ENCODE results near the gene SDR42E1. TPM values are rescaled to one million over a fixed set of nuclear protein-coding genes. Genes with fewer than 3 reads are reported as not detected.

The SDR42E1 gene
- total and polyA plus RNA-seq, 2 of the 13 experiments (the other 11 are each of a cell fraction or from before 2014, with no cell fraction given) = 0.01 to 0.13 TPM

DNA sequence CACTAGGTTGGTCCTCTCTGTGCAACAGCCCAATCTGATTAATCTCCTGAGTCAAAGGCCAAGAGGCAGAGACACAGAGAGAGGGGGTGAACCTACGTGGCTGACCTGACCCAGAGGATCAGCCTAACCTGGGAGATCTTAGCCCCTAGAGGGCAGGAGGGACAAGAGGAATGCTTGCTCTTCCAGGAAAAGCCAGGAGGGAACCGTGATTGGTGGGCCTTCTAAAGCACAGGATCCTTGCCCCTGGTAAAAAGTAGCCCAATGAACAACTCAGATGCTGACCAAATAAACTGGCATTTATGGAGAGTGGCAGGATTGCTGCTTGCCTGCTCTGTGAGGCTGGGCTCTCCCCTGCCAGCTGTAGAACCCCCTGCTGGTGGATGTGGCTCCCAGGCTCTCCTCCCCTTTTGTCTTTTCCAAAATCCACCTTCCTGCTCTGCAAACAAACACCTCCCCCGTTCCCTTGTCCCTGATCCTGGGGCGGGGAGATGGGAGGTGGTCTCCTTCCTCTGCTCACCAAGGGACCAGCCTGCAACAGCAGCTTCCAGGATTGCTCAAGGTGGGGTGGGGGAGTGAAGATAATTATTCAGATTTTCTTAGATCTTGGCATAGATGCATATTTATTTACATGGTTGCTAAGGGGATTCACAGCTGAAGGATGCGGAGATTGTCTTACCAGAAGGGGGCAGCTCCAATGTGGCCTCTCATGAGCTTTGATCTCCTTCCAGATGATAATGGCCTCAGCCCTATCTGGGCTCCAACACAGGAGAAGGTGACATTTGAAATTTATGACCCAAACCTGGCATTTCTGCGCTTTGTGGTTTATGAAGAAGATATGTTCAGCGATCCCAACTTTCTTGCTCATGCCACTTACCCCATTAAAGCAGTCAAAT is 71.9 kb downstream of the SDR42E1 start:
- in situ Hi-C loops (cut with HindIII; ENCODE audit: extremely low pct_ligation_motif_present, low pct_unique_long_range_greater_than_20kb) (loop anchor here (10.0 kb wide), 1 partner anchor 285 kb away; no protein-coding TSS in a partner anchor), intact Hi-C loops (cut with micrococcal nuclease; ENCODE audit: unreplicated experiment) (loop anchor here (1.0 to 10.0 kb wide), 3 partner anchors 55 to 291 kb away; no protein-coding TSS in a partner anchor)
- no peaks in the 10 kb centered on the region for H3K4me1 ChIP-seq (ENCODE audit: insufficient read depth, low read length)
- no peak overlapping the region for H2AFZ ChIP-seq (ENCODE audit: low read length)
- H3K9ac ChIP-seq (ENCODE audit: insufficient read depth, low read depth, low read length) = no peak overlapping the region
- WGBS (ENCODE audit: low lambda C conversion rate) = 26% methylated on average over 7 of the region's 7 CpGs
- FAIRE-seq (no peak), ATAC-seq (peak; percentile 39), DNase-seq (ENCODE audit: low spot score) (no peak)
- peaks cover 0 to 23% of the 10 kb centered on the region in 2 experiments; a peak in 3 of 5 replicates for H3K27me3 ChIP-seq (ENCODE audit: control insufficient read depth in 1 of 2, insufficient read depth in 2 of 2, low read length in 2 of 2)
- no peaks in the 10 kb centered on the region for H3K9me3 ChIP-seq (ENCODE audit: low read length)
- BruUV-seq (replicated peaks) = no TSS peak
- H3K36me3 ChIP-seq (replicated peaks in 1 of 2; ENCODE audit: control insufficient read depth in 1 of 2, insufficient read depth in 2 of 2, low read length in 2 of 2) = no peaks in the 10 kb centered on the region
- no peak overlapping the region for H3K4me2 ChIP-seq (ENCODE audit: low read depth, low read length)
- no peak overlapping the region for H3K27ac ChIP-seq (ENCODE audit: extremely low read length, insufficient read depth, low read length)
- POLR2A ChIA-PET = no interaction called here
- no peak overlapping the region for H3K4me3 ChIP-seq (replicated peaks in 1 of 3; ENCODE audit: insufficient read depth in 1 of 3, low read depth in 2 of 3, low read length in 3 of 3)
- TF ChIP-seq ZNF441 (CRISPR knock-in tag; IDR thresholded peaks at IDR 0.05; ENCODE audit: borderline replicate concordance) = no peak
- no peaks in the 10 kb centered on the region for H3K79me2 ChIP-seq (ENCODE audit: insufficient read depth, low read length)
- CTCF ChIA-PET (ENCODE audit: low intra/inter-chr PET ratio, low total read pairs) = interaction anchor here (1.7 kb wide), 1 partner anchor 518 kb away, joined by 3 read pairs; no protein-coding TSS in a partner anchor
- H4K20me1 ChIP-seq (ENCODE audit: insufficient read depth, low read length) = no peaks in the 10 kb centered on the region

Other genes with a start within 250 kb of the SDR42E1 start
- gene PLCG2, start 232.2 kb downstream of the SDR42E1 start, total RNA-seq (2016; rRNA removed; fragmentation: Illumina TruSeq; extraction: Trizol) = 0.13 TPM in 1 of 2 replicates, not detected in the other
- gene PLCG2, start 232.2 kb downstream of the SDR42E1 start, polyA plus RNA-seq (2011; rRNA removed) = 0.18 and 0.63 TPM in 2 replicates
- gene HSD17B2, start 23.8 kb upstream of the SDR42E1 start, total RNA-seq (2016; rRNA removed; fragmentation: Illumina TruSeq; extraction: Trizol) = 20.4 and 26.3 TPM in 2 replicates
- gene HSD17B2, start 23.8 kb upstream of the SDR42E1 start, polyA plus RNA-seq (2011; rRNA removed) = 69.3 and 70.7 TPM in 2 replicates
- gene MPHOSPH6, start 158.8 kb upstream of the SDR42E1 start, total RNA-seq (2016; rRNA removed; fragmentation: Illumina TruSeq; extraction: Trizol) = 76.4 and 96.7 TPM in 2 replicates
- gene MPHOSPH6, start 158.8 kb upstream of the SDR42E1 start, polyA plus RNA-seq (2011; rRNA removed) = 16.5 and 28.4 TPM in 2 replicates